PC-9 (cell line): Measurements from ENCODE around the gene TXNL4A. TPM values are rescaled to one million over a fixed set of nuclear protein-coding genes. Genes with fewer than 3 reads are reported as not detected.

Experiments
- BruUV-seq: library from RNA; stranded (reverse); fragments of 400-500 nt; replicated peaks from 2 replicates; lab custom pipeline; 2021; lab: Mats Ljungman, UMichigan
- CTCF ChIA-PET: fragments of 300-600 bp; sonication (Branson Sonifier 250); formaldehyde crosslinking; loops from one replicate; lab custom pipeline; 2022; ENCODE audit warnings: antibody characterized with exemption; lab: Charles Lee
- POLR2A ChIA-PET: fragments of 300-600 bp; sonication (Branson Sonifier 250); formaldehyde crosslinking; loops from one replicate; lab custom pipeline; 2022; ENCODE audit warnings: antibody characterized with exemption; ENCODE audit not compliant: unreplicated experiment; lab: Charles Lee
- DNase-seq, 2 experiments: peaks; one replicate each; pipeline versions ENCODE4 v3.0.0 to v3.0.0-alpha.2; 2015 to 2022; ENCODE audit warnings: mixed read lengths in 1 of 2
- H2AFZ ChIP-seq: fragments of 200-600 bp; sonication (generic); 2 replicates; pipeline ENCODE4 v1.8.1; 2017; ENCODE audit warnings: antibody characterized with exemption
- H3F3A ChIP-seq: fragments of 200-600 bp; sonication (generic); 2 replicates; pipeline ENCODE4 v1.8.1; 2017; ENCODE audit warnings: antibody characterized with exemption, mild to moderate bottlenecking, low read depth; ENCODE audit not compliant: insufficient read depth
- H3K27ac ChIP-seq: fragments of 200-600 bp; sonication (generic); 2 replicates; pipeline ENCODE4 v1.6.1; 2016; ENCODE audit warnings: mixed run types
- H3K27me3 ChIP-seq: fragments of 200-600 bp; sonication (generic); 2 replicates; pipeline ENCODE4 v1.6.1; 2016; ENCODE audit warnings: low read depth, mixed run types; ENCODE audit not compliant: insufficient read depth
- H3K36me3 ChIP-seq: fragments of 200-600 bp; sonication (generic); 2 replicates; pipeline ENCODE4 v1.6.1; 2016; ENCODE audit warnings: low read depth, mixed run types
- H3K4me1 ChIP-seq: fragments of 200-600 bp; sonication (generic); replicated peaks from 2 replicates; pipeline ENCODE4 v1.6.1; 2016; ENCODE audit warnings: mixed run types; ENCODE audit not compliant: insufficient read depth
- H3K4me2 ChIP-seq: fragments of 200-600 bp; sonication (generic); 2 replicates; pipeline ENCODE4 v1.6.1; 2017; ENCODE audit warnings: mixed run types
- H3K4me3 ChIP-seq: fragments of 200-600 bp; sonication (generic); 2 replicates; pipeline ENCODE4 v1.6.1; 2016; ENCODE audit warnings: mixed run types
- H3K79me2 ChIP-seq: fragments of 200-600 bp; sonication (generic); 2 replicates; pipeline ENCODE4 v1.6.1; 2017; ENCODE audit warnings: low read depth, mixed run types
- H3K9me2 ChIP-seq: fragments of 200-600 bp; sonication (generic); 2 replicates; pipeline ENCODE4 v1.8.1; 2017; ENCODE audit warnings: mild to moderate bottlenecking; ENCODE audit not compliant: insufficient read depth
- H3K9me3 ChIP-seq: fragments of 200-600 bp; sonication (generic); 2 replicates; pipeline ENCODE4 v1.8.1; 2016; ENCODE audit warnings: low read depth; ENCODE audit not compliant: insufficient read depth
- H4K20me1 ChIP-seq: fragments of 200-600 bp; sonication (generic); 2 replicates; pipeline ENCODE4 v1.8.1; 2017; ENCODE audit not compliant: insufficient read depth
- CTCF ChIP-seq: fragments of 200-600 bp; sonication (generic); conservative IDR thresholded peaks from 2 replicates; pipeline ENCODE4 v1.6.1; 2017; ENCODE audit warnings: mixed run types, antibody characterized with exemption, mild to moderate bottlenecking, moderate library complexity
- EZH2 ChIP-seq: fragments of 200-600 bp; sonication (generic); IDR thresholded peaks from 2 replicates; pipeline ENCODE4 v1.8.0; 2017; ENCODE audit warnings: antibody characterized with exemption, low read depth
- intact Hi-C: fragments of 100-400 bp; cut with micrococcal nuclease; formaldehyde crosslinking; loops from one replicate; pipeline ENCODE4 v1.10.0; 2022; ENCODE audit not compliant: unreplicated experiment
- total RNA-seq: library from RNA; stranded (reverse); gene quantifications from 2 replicates; pipeline ENCODE4 v1.2.3, GENCODE V29; 2021

The TXNL4A gene
- total RNA-seq, 1 experiment from 2014 or later: 106 TPM

DNA sequence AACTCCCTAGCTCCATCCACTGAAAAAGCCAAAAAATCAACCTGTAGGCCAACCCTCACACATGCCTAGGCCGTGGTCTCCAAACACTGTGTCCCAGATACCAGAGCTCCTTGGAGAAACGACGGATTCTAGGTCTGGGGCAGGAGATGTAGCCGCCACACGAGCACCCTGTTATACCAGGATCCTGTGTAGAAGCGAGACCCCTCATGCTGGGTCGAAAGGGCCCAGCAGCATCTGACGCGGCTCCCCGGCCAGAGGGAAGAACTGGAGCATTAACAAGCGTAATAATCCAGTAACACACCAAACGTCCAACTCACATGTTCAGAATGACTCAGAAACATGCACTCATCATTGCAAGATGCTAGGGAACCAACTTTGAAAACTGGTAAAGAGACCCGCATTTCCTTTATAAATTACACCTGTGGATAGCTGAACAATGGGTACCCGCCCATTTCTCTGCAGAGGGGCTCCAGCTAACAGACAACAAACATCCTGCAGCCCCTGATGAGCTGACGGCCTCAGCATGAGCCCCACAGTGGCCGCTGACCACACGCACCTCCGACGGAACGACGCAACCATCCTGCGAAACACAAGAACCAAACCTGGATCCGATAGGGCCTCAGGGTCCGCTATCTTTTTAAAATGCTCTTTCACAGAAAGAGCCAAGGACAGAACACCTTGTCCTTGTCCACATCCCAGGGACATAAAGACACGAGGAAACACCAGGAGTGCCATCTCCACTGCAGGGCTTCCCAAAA, 51.1 kb downstream of the TXNL4A start:
- no peaks in the 10 kb centered on the region for H3K27me3 ChIP-seq
- H3F3A ChIP-seq: no peaks in the 10 kb centered on the region
- POLR2A ChIA-PET: no interaction called here
- H3K9me2 ChIP-seq: no peaks in the 10 kb centered on the region
- TF ChIP-seq EZH2: no peak
- TF ChIP-seq CTCF: no peak
- peaks cover 11% of the 10 kb centered on the region; the same call in 1 of the 2 replicates for H3K9me3 ChIP-seq
- no peak overlapping the region for H3K4me2 ChIP-seq
- DNase-seq: no peak
- 0 out of 2 replicates have a peak, but pooled peaks cover 5% of the 10 kb centered on the region for H4K20me1 ChIP-seq
- intact Hi-C loops: no loop called here
- no peaks in the 10 kb centered on the region; the same call in none of the 2 replicates for H3K36me3 ChIP-seq
- BruUV-seq: no TSS peak
- no peak overlapping the region for H3K27ac ChIP-seq
- H3K79me2 ChIP-seq: no peaks in the 10 kb centered on the region
- H3K4me3 ChIP-seq: no peak overlapping the region
- no peak overlapping the region for H2AFZ ChIP-seq
- H3K4me1 ChIP-seq: no peaks in the 10 kb centered on the region
- CTCF ChIA-PET: no interaction called here

DNA sequence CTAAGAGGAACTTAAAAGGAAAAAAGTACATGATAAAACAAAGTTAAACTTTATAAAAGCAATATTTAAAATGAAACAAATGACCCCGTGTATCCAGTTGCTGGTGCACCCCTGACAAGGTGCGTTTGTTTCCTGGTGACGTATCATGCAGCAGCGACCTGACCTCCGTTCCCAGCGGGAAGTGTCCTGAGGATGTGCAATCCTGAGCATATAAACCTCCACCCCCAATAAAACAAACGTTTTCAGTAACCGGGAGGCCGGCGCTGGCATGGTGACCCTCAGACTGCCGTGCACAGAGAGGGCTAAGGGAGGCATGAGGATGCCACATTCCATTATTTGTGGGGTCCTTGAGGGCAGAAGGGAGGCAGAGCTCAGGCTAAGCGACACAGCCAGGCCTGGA, 51.7 kb downstream of the TXNL4A start:
- Histone ChIP-seq H3K27me3 (no peaks in the 10 kb centered on the region), H3K79me2 (no peaks in the 10 kb centered on the region), H2AFZ (no peak overlapping the region), H3K4me1 (no peaks in the 10 kb centered on the region), H3K4me2 (no peak overlapping the region), H3K9me2 (no peaks in the 10 kb centered on the region), H3K4me3 (no peak overlapping the region), H3K9me3 (peaks cover 15% of the 10 kb centered on the region; the same call in 1 of the 2 replicates), H3K36me3 (no peaks in the 10 kb centered on the region; the same call in none of the 2 replicates), H4K20me1 (0 out of 2 replicates have a peak, but pooled peaks cover 5% of the 10 kb centered on the region), H3K27ac (no peak overlapping the region), H3F3A (no peaks in the 10 kb centered on the region)
- no peak for DNase-seq
- ChIA-PET POLR2A (no interaction called here), CTCF (no interaction called here)
- intact Hi-C loops: no loop called here
- BruUV-seq: no TSS peak
- TF ChIP-seq EZH2: no peak
- no peak for TF ChIP-seq CTCF

DNA sequence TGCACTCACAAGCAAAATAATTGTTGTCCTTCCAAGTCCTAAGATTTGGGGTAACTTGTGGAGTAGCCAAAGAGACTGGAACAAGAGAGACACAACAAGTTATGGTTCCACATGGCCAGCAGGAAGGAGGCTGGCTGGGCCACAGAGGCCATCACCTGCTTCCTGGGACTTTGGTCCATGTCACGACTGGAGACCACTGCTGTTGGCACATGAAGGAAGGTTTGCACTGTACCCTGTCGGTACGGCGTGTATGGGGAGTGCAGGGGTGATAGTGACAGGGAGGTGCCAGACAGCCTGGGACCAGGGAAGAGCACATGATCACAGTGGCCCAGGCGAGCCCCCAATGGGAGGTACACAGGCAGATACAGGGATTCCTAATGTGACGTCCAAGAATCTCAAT, 52.4 kb downstream of the TXNL4A start:
- Histone ChIP-seq H3K27ac (no peak overlapping the region), H3F3A (no peaks in the 10 kb centered on the region), H2AFZ (no peak overlapping the region), H3K4me1 (no peaks in the 10 kb centered on the region), H3K27me3 (no peaks in the 10 kb centered on the region), H4K20me1 (0 out of 2 replicates have a peak, but pooled peaks cover 5% of the 10 kb centered on the region), H3K4me3 (no peak overlapping the region), H3K4me2 (no peak overlapping the region), H3K9me2 (no peaks in the 10 kb centered on the region), H3K79me2 (no peaks in the 10 kb centered on the region), H3K36me3 (no peaks in the 10 kb centered on the region; the same call in none of the 2 replicates), H3K9me3 (peaks cover 21% of the 10 kb centered on the region; the same call in 1 of the 2 replicates)
- DNase-seq: no peak
- ChIA-PET CTCF (no interaction called here), POLR2A (no interaction called here)
- no TSS peak for BruUV-seq
- TF ChIP-seq EZH2: no peak
- TF ChIP-seq CTCF: no peak
- intact Hi-C loops: no loop called here
